ENCODE results near the gene CSNK1E. TPM values are rescaled to one million over a fixed set of nuclear protein-coding genes. Genes with fewer than 3 reads are reported as not detected.
A peak's percentile ranks its signal among the peaks of the same experiment; 100 is the strongest.

The CSNK1E gene
- total and polyA plus RNA-seq, 9 of the 15 experiments (the other 6 are each of a cell fraction or from before 2014, with no cell fraction given) = 2.7 to 70.0 (median 41.3) TPM

DNA sequence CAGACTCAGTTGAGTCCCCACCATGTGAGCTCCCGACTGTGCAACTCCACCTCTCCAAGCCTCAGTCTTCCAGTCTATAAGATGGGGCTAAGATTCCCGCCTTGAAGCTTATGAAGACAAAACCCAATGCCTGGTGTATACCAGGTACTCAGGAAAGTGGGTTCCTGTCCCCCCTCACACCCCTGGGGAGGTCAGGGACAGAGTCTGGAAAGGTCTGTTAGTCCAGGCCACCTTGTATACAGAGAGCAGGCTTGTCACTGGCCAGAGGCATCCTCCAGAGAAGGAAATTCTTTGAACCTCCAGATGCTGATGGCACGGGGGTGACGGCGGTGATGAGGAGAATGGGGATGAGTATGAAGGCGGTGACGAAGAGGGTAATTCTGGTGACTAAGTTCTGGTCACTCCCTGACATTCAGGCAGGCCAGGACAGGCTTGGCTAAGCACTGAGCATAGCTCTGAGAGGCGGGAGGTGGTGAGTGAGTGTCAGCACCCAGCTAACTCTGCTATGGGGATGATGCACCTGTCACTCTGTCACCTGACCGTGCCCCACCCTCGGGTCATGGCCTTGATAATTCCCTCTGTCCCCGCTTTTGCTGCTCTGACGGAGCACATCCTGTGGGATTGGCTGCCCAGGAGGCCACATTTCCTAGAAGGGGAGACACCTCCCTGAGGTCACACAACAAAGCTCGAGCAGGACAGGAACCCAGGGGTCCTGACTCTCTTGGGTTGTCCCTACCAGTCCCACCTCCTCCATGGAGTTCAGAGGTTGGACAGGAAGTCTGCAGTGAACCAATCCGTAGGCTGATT is 30.9 kb upstream of the CSNK1E start:
- intact Hi-C loops (cut with micrococcal nuclease) = no loop called here
- H3K27me3 ChIP-seq (ENCODE audit: control insufficient read depth in 2 of 2, insufficient read depth in 2 of 2, low read length in 2 of 2) = no peaks in the 10 kb centered on the region; a peak in 1 of 5 replicates
- CTCF ChIA-PET (ENCODE audit: low intra/inter-chr PET ratio) = no interaction called here
- no peaks in the 10 kb centered on the region for H3K9me1 ChIP-seq (ENCODE audit: control insufficient read depth, insufficient read depth, low read length)
- WGBS (ENCODE audit: insufficient coverage, low coverage, missing lambda C conversion rate) = 32% methylated on average over 14 of the region's 14 CpGs
- no peak overlapping the region for H3K9ac ChIP-seq (ENCODE audit: insufficient read depth in 1 of 2, low read depth in 2 of 2, low read length in 2 of 2)
- POLR2A ChIA-PET = interaction anchor here (0.6 kb wide), 1 partner anchor 91 kb away, joined by 3 read pairs; no protein-coding TSS in a partner anchor
- peaks cover 0 to 13% of the 10 kb centered on the region in 2 experiments; a peak in 3 of 5 replicates for H3K4me1 ChIP-seq (replicated peaks in 1 of 2; ENCODE audit: control insufficient read depth in 2 of 2, insufficient read depth in 2 of 2, low read length in 2 of 2)
- TF ChIP-seq MEIS2 (IDR thresholded peaks at IDR 0.05; ENCODE audit: partially characterized antibody) (peak; percentile 2), RBM25 (IDR thresholded peaks at IDR 0.05; ENCODE audit: low read depth, low read length, severe bottlenecking) (peak; percentile 58), ZSCAN32 (CRISPR knock-in tag; IDR thresholded peaks at IDR 0.05) (no peak), ELK3 (CRISPR knock-in tag; IDR thresholded peaks at IDR 0.05) (no peak)
- H3K4me3 ChIP-seq = no peak overlapping the region
- no peak for ATAC-seq
- H3K4me2 ChIP-seq (ENCODE audit: insufficient read depth, low read length) = no peak overlapping the region
- H3K79me2 ChIP-seq (ENCODE audit: control insufficient read depth, insufficient read depth, low read length) = no peaks in the 10 kb centered on the region
- H3K9me3 ChIP-seq (replicated peaks; ENCODE audit: control insufficient read depth, insufficient read depth, low read depth, low read length) = no peaks in the 10 kb centered on the region
- no TSS peak for BruUV-seq (replicated peaks)
- no peak for FAIRE-seq
- no peak for DNase-seq (ENCODE audit: extremely low read depth in 1 of 4, low spot score in 3 of 4)
- 0 out of 2 replicates have a peak, but pooled peaks cover 5% of the 10 kb centered on the region for H4K20me1 ChIP-seq (replicated peaks; ENCODE audit: control insufficient read depth, insufficient read depth, low read length)
- H3K36me3 ChIP-seq (ENCODE audit: control insufficient read depth, insufficient read depth, low read length) = no peaks in the 10 kb centered on the region
- no peak overlapping the region for H2AFZ ChIP-seq (ENCODE audit: low read depth, low read length)
- no peak overlapping the region for H3K27ac ChIP-seq (ENCODE audit: extremely low read depth, low read depth, low read length)
- in situ Hi-C loops (cut with MboI) = no loop called here
